ENCODE measurements around the gene ADGRA1.
"Not testable (repeated sequence)": the region's sequence is repeated elsewhere in the genome, so short reads cannot be mapped to it uniquely, and the experiment has no call there.

Gene ADGRA1

GRCh38 chr10:133050371-133050770 lies 37.4 kb upstream of the ADGRA1 start:
- H3K27ac ChIP-seq (ENCODE audit: low read length), result no peak overlapping the region
- H3K4me3 ChIP-seq (ENCODE audit: low read length), result no peak overlapping the region
- H3K9me3 ChIP-seq (ENCODE audit: insufficient read depth, low read length), result no peaks in the 10 kb centered on the region
- H3K27me3 ChIP-seq (ENCODE audit: low read depth, low read length), result no peaks in the 10 kb centered on the region
- H3K36me3 ChIP-seq (replicated peaks; ENCODE audit: low read depth, low read length), result no peaks in the 10 kb centered on the region
- H3K4me1 ChIP-seq (ENCODE audit: low read length), result no peaks in the 10 kb centered on the region
- no peak overlapping the region for H3K9ac ChIP-seq (ENCODE audit: low read length)
- H2AFZ ChIP-seq (ENCODE audit: low read depth, low read length), result no peak overlapping the region
- H3K4me2 ChIP-seq (ENCODE audit: low read length), result no peak overlapping the region
- no peak for TF ChIP-seq EZH2phosphoT487 (IDR thresholded peaks at IDR 0.05; ENCODE audit: low read depth)
- no peak for TF ChIP-seq CTCF (IDR thresholded peaks at IDR 0.05; ENCODE audit: low read depth, low read length)
- no peaks in the 10 kb centered on the region for H3K79me2 ChIP-seq (ENCODE audit: low read length)
- H4K20me1 ChIP-seq (ENCODE audit: insufficient read depth, low read length), result no peaks in the 10 kb centered on the region

DNA sequence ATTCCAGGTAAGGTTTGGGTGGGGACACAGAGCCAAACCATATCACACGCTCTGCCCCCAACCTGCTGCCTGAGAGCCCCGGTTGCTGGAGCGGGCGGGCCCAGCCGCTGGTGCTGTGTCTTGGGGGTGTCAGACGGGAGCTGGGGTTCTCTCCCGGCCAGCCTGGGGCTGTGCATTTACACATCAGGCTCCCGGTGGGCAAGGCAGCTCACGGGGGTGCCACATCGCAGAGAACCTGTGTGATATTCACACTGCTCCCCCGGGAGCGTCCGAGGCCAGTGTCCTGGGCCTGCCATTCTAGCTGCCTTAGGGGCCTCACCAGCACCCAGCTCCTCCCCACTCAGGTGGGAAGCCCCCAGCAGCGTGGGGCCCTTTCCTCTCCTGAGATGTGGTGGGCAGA lies 35.6 kb upstream of the ADGRA1 start:
- Histone ChIP-seq H3K27me3 (ENCODE audit: low read depth, low read length) (no peaks in the 10 kb centered on the region), H3K9ac (ENCODE audit: low read length) (no peak overlapping the region), H3K9me3 (ENCODE audit: insufficient read depth, low read length) (no peaks in the 10 kb centered on the region), H2AFZ (ENCODE audit: low read depth, low read length) (no peak overlapping the region), H4K20me1 (ENCODE audit: insufficient read depth, low read length) (no peaks in the 10 kb centered on the region), H3K27ac (ENCODE audit: low read length) (no peak overlapping the region), H3K4me3 (ENCODE audit: low read length) (no peak overlapping the region), H3K4me1 (ENCODE audit: low read length) (no peaks in the 10 kb centered on the region), H3K36me3 (replicated peaks; ENCODE audit: low read depth, low read length) (no peaks in the 10 kb centered on the region), H3K4me2 (ENCODE audit: low read length) (no peak overlapping the region), H3K79me2 (ENCODE audit: low read length) (no peaks in the 10 kb centered on the region)
- TF ChIP-seq CTCF (IDR thresholded peaks at IDR 0.05; ENCODE audit: low read depth, low read length) (no peak), EZH2phosphoT487 (IDR thresholded peaks at IDR 0.05; ENCODE audit: low read depth) (no peak)

DNA sequence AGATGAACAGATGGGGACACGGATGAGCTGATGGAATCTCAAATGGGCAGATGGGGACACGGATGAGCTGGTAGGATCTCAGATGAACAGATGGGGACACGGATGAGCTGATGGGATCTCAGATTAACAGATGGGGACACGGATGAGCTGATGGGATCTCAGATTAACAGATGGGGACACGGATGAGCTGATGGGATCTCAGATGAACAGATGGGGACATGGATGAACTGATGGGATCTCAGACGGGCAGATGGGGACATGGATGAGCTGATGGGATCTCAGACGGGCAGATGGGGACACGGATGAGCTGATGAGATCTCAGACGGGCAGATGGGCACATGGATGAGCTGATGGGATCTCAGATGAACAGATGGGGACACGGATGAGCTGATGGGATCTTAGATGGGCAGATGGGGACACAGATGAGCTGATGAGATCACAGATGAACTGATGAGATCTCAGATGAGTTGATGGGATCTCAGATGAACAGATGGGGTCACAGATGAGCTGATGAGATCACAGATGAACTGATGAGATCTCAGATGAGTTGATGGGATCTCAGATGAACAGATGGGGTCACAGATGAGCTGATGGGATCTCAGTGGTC lies 34.1 kb upstream of the ADGRA1 start:
- not testable (repeated sequence) for H3K4me2 ChIP-seq (ENCODE audit: low read length); H3K9ac ChIP-seq (ENCODE audit: low read length); H3K27me3 ChIP-seq (ENCODE audit: low read depth, low read length); H3K79me2 ChIP-seq (ENCODE audit: low read length); H3K9me3 ChIP-seq (ENCODE audit: insufficient read depth, low read length); H3K4me3 ChIP-seq (ENCODE audit: low read length); H2AFZ ChIP-seq (ENCODE audit: low read depth, low read length); H3K27ac ChIP-seq (ENCODE audit: low read length); H4K20me1 ChIP-seq (ENCODE audit: insufficient read depth, low read length); H3K4me1 ChIP-seq (ENCODE audit: low read length); H3K36me3 ChIP-seq (replicated peaks; ENCODE audit: low read depth, low read length)

DNA sequence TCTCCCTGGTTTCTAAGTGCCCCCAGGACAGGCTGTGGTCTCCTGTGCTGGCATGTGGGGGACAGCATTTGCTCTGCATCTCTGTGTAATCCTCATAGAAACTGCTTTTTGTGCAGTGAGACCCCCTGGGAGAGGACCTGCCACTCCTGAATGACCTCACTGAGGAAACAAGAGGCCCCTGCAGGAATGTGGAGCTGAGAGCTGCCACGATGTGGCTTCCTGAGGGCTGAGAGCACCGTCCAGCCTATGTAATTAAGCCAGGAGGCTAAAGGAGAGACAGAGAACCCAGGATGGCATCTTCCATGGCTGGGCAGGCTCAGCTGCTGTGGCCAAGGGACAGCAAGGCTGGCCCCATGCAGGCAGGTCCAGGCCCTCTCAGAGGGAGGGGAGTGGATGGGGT lies 32.3 kb upstream of the ADGRA1 start:
- Histone ChIP-seq H2AFZ (ENCODE audit: low read depth, low read length) (no peak overlapping the region), H3K9ac (ENCODE audit: low read length) (no peak overlapping the region), H3K79me2 (ENCODE audit: low read length) (no peaks in the 10 kb centered on the region), H3K36me3 (replicated peaks; ENCODE audit: low read depth, low read length) (no peaks in the 10 kb centered on the region), H3K27me3 (ENCODE audit: low read depth, low read length) (no peaks in the 10 kb centered on the region), H3K4me3 (ENCODE audit: low read length) (no peak overlapping the region), H3K27ac (ENCODE audit: low read length) (no peak overlapping the region), H3K9me3 (ENCODE audit: insufficient read depth, low read length) (no peaks in the 10 kb centered on the region), H3K4me2 (ENCODE audit: low read length) (no peak overlapping the region), H4K20me1 (ENCODE audit: insufficient read depth, low read length) (no peaks in the 10 kb centered on the region), H3K4me1 (ENCODE audit: low read length) (no peaks in the 10 kb centered on the region)
- TF ChIP-seq EZH2phosphoT487 (IDR thresholded peaks at IDR 0.05; ENCODE audit: low read depth) (no peak), CTCF (IDR thresholded peaks at IDR 0.05; ENCODE audit: low read depth, low read length) (no peak)

DNA sequence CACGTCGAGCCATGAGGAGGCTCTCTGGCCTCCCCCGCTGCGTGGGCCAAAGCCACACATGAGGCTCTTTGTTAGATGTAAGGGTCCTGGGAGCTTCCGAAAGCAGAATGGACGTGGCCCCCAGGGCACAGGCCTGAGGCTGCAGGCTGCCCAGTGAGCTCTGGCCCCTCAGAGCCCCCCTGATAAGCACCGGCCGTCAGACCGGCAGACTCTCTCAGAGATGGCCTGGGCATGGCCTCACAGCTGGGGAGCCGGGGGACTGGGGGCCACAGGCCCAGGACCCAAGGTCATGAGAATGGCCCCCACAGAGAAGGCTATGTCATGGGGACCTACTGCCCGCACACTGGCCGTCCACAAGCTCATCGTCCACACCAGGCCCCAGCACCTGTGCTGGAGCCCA lies 31.7 kb upstream of the ADGRA1 start:
- Histone ChIP-seq H2AFZ (ENCODE audit: low read depth, low read length) (no peak overlapping the region), H3K79me2 (ENCODE audit: low read length) (no peaks in the 10 kb centered on the region), H3K27ac (ENCODE audit: low read length) (no peak overlapping the region), H3K27me3 (ENCODE audit: low read depth, low read length) (no peaks in the 10 kb centered on the region), H3K9me3 (ENCODE audit: insufficient read depth, low read length) (no peaks in the 10 kb centered on the region), H4K20me1 (ENCODE audit: insufficient read depth, low read length) (no peaks in the 10 kb centered on the region), H3K9ac (ENCODE audit: low read length) (no peak overlapping the region), H3K36me3 (replicated peaks; ENCODE audit: low read depth, low read length) (no peaks in the 10 kb centered on the region), H3K4me2 (ENCODE audit: low read length) (no peak overlapping the region), H3K4me3 (ENCODE audit: low read length) (no peak overlapping the region), H3K4me1 (ENCODE audit: low read length) (no peaks in the 10 kb centered on the region)
- TF ChIP-seq EZH2phosphoT487 (IDR thresholded peaks at IDR 0.05; ENCODE audit: low read depth), result no peak
- TF ChIP-seq CTCF (IDR thresholded peaks at IDR 0.05; ENCODE audit: low read depth, low read length), result no peak
